Fibroblast of skin of back (primary cell): ENCODE data around the gene CEP170B.

ENCODE experiments used
- DNase-seq: peaks from one replicate; pipeline ENCODE4 v3.0.0-alpha.2; 2013

CEP170B gene

GRCh38 chr14:104868060-104868740, 3.1 kb downstream of the CEP170B start:
- DNase-seq: no peak

GRCh38 chr14:104868811-104869572, 3.9 kb downstream of the CEP170B start:
- DNase-seq: no peak

GRCh38 chr14:104869669-104870367, 4.8 kb downstream of the CEP170B start:
- no peak for DNase-seq

GRCh38 chr14:104870368-104871144, 5.5 kb downstream of the CEP170B start:
- no peak for DNase-seq

- no peak for DNase-seq
Measured at GRCh38 chr14:104871145-104871655, 6.1 kb downstream of the CEP170B start.

- DNase-seq: no peak
Measured at GRCh38 chr14:104871656-104872468, 6.8 kb downstream of the CEP170B start.

- no peak for DNase-seq
Measured at GRCh38 chr14:104872469-104873341, 7.6 kb downstream of the CEP170B start.

GRCh38 chr14:104873380-104874055, 8.4 kb downstream of the CEP170B start:
- DNase-seq: no peak

- no peak for DNase-seq
Measured at GRCh38 chr14:104874110-104874531, 9.1 kb downstream of the CEP170B start.

GRCh38 chr14:104874571-104875411, 9.7 kb downstream of the CEP170B start:
- no peak for DNase-seq

- no peak for DNase-seq
Measured at GRCh38 chr14:104875412-104875751, 10.3 kb downstream of the CEP170B start.

- DNase-seq: no peak
Measured at GRCh38 chr14:104875811-104876210, 10.7 kb downstream of the CEP170B start.

GRCh38 chr14:104876251-104876699, 11.2 kb downstream of the CEP170B start:
- DNase-seq: no peak

- no peak for DNase-seq
Measured at GRCh38 chr14:104877066-104877805, 12.2 kb downstream of the CEP170B start.

GRCh38 chr14:104877806-104878550, 12.9 kb downstream of the CEP170B start:
- no peak for DNase-seq

GRCh38 chr14:104878582-104878981, 13.5 kb downstream of the CEP170B start:
- no peak for DNase-seq

GRCh38 chr14:104879201-104879982, 14.3 kb downstream of the CEP170B start:
- DNase-seq: no peak
